ENCODE results near the gene NAA38.

NAA38 gene

GRCh38 chr17:7856811-7857712 lies at the start of gene NAA38:
Gene NAA38, minus strand, starts transcription at chr17:7857559. Its CDS starts 96 bp downstream, at chr17:7857463.
- Histone ChIP-seq H3K27me3 (no peaks in the 10 kb centered on the region), H3K4me3 (peak within 1 kb of the TSS; percentile 66 to 77), H3K36me3 (peaks cover 9 to 20% (median 16%) of the 10 kb centered on the region in 3 donors), H3K4me1 (peaks cover 0 to 40% (median 36%) of the 10 kb centered on the region in 4 donors), H3K9me3 (no peaks in the 10 kb centered on the region), H3K27ac (peak within 1 kb of the TSS; percentile 89 to 90)
- DNase-seq, result peak; percentile 97 to 99
- TF ChIP-seq CTCF (IDR thresholded peaks at IDR 0.05), result peak; percentile 10 to 53
- intact Hi-C loops (cut with DNase I; ENCODE audit: low total_unique reads), result loop anchor here (10.0 kb wide), 1 partner anchor 112 kb away; no protein-coding TSS in a partner anchor

GRCh38 chr17:7903154-7904103 lies 46.1 kb upstream of the NAA38 start:
- Histone ChIP-seq H3K27ac (no peak overlapping the region), H3K4me3 (no peak overlapping the region), H3K9me3 (no peaks in the 10 kb centered on the region), H3K27me3 (no peaks in the 10 kb centered on the region), H3K36me3 (peaks cover 15 to 99% (median 74%) of the 10 kb centered on the region in 3 donors), H3K4me1 (no peaks in the 10 kb centered on the region)
- no peak for DNase-seq
- TF ChIP-seq CTCF (IDR thresholded peaks at IDR 0.05), result no peak
- intact Hi-C loops (cut with DNase I; ENCODE audit: low total_unique reads), result no loop called here

GRCh38 chr17:7897773-7898172 lies 40.4 kb upstream of the NAA38 start:
- Histone ChIP-seq H3K4me3 (no peak overlapping the region), H3K27ac (no peak overlapping the region), H3K9me3 (no peaks in the 10 kb centered on the region), H3K4me1 (no peaks in the 10 kb centered on the region), H3K36me3 (peaks cover 26 to 92% (median 61%) of the 10 kb centered on the region in 3 donors), H3K27me3 (no peaks in the 10 kb centered on the region)
- TF ChIP-seq CTCF (IDR thresholded peaks at IDR 0.05), result peak; percentile 34 to 55
- intact Hi-C loops (cut with DNase I; ENCODE audit: low total_unique reads), result loop anchor here (5.0 kb wide), 1 partner anchor 35 kb away; no protein-coding TSS in a partner anchor
- DNase-seq, result no peak

GRCh38 chr17:7897090-7897489 lies 39.7 kb upstream of the NAA38 start:
- Histone ChIP-seq H3K9me3 (no peaks in the 10 kb centered on the region), H3K36me3 (peaks cover 26 to 87% (median 60%) of the 10 kb centered on the region in 3 donors), H3K4me1 (no peaks in the 10 kb centered on the region), H3K4me3 (no peak overlapping the region), H3K27me3 (no peaks in the 10 kb centered on the region), H3K27ac (no peak overlapping the region)
- intact Hi-C loops (cut with DNase I; ENCODE audit: low total_unique reads), result loop anchor here (5.0 kb wide), 1 partner anchor 35 kb away; no protein-coding TSS in a partner anchor
- no peak for DNase-seq
- TF ChIP-seq CTCF (IDR thresholded peaks at IDR 0.05), result no peak

GRCh38 chr17:7894866-7895265 lies 37.5 kb upstream of the NAA38 start:
- no peak for DNase-seq
- Histone ChIP-seq H3K36me3 (peaks cover 22 to 78% (median 50%) of the 10 kb centered on the region in 3 donors), H3K4me1 (peaks cover 0 to 3% (median under 1%) of the 10 kb centered on the region in 4 donors), H3K4me3 (no peak overlapping the region), H3K27ac (no peak overlapping the region), H3K27me3 (no peaks in the 10 kb centered on the region), H3K9me3 (no peaks in the 10 kb centered on the region)
- no peak for TF ChIP-seq CTCF (IDR thresholded peaks at IDR 0.05)
- intact Hi-C loops (cut with DNase I; ENCODE audit: low total_unique reads), result loop anchor here (5.0 kb wide), 1 partner anchor 33 kb away; no protein-coding TSS in a partner anchor

All from tibial artery (tissue), 4 donors.